HG03460 (cell line): Measurements from ENCODE around the gene MAP2K5.

Experiments used
- ATAC-seq: cut with Tn5 transposase; IDR thresholded peaks from one replicate; pipeline ENCODE4 v1.9.1; 2021; ENCODE audit not compliant: unreplicated experiment

Gene MAP2K5

GRCh38 chr15:67852418-67852817 is 309.9 kb downstream of the MAP2K5 start:
- ATAC-seq: no peak

- no peak for ATAC-seq
Measured at GRCh38 chr15:67853454-67853853, 311.0 kb downstream of the MAP2K5 start.

- ATAC-seq: no peak
Measured at GRCh38 chr15:67854358-67854757, 311.9 kb downstream of the MAP2K5 start.

- no peak for ATAC-seq
Measured at GRCh38 chr15:67855842-67856241, 313.3 kb downstream of the MAP2K5 start.
